HG03066 (cell line): ENCODE measurements around the gene GABBR2.

Experiments used
- ATAC-seq: cut with Tn5 transposase; IDR thresholded peaks from one replicate; pipeline ENCODE4 v1.9.1; 2021; ENCODE audit warnings: low read depth; ENCODE audit not compliant: unreplicated experiment

The GABBR2 gene

GRCh38 chr9:98708933-98709911, at the start of gene GABBR2:
Gene GABBR2, minus strand, starts transcription at chr9:98708935. Its CDS starts 198 bp downstream, at chr9:98708737.
- no peak for ATAC-seq

GRCh38 chr9:98755006-98755618, 46.4 kb upstream of the GABBR2 start:
- no peak for ATAC-seq

GRCh38 chr9:98751210-98751609, 42.5 kb upstream of the GABBR2 start:
- ATAC-seq, result no peak

- no peak for ATAC-seq
These were observed 41.8 kb upstream of the GABBR2 start for GRCh38 chr9:98750364-98751060.

- ATAC-seq, result no peak
These were observed 38.7 kb upstream of the GABBR2 start for GRCh38 chr9:98747476-98747875.

- no peak for ATAC-seq
These were observed 36.7 kb upstream of the GABBR2 start for GRCh38 chr9:98745470-98745869.

GRCh38 chr9:98743818-98744611, 35.3 kb upstream of the GABBR2 start:
- ATAC-seq, result no peak

- no peak for ATAC-seq
These were observed 34.6 kb upstream of the GABBR2 start for GRCh38 chr9:98743329-98743728.

- ATAC-seq, result no peak
These were observed 33.9 kb upstream of the GABBR2 start for GRCh38 chr9:98742325-98743280.

- no peak for ATAC-seq
These were observed 31.6 kb upstream of the GABBR2 start for GRCh38 chr9:98740226-98740881.

GRCh38 chr9:98738741-98739140, 30.0 kb upstream of the GABBR2 start:
- ATAC-seq, result no peak

- ATAC-seq, result no peak
These were observed 27.5 kb upstream of the GABBR2 start for GRCh38 chr9:98736226-98736625.

GRCh38 chr9:98732801-98733200, 24.1 kb upstream of the GABBR2 start:
- ATAC-seq, result no peak

GRCh38 chr9:98732091-98732490, 23.4 kb upstream of the GABBR2 start:
- no peak for ATAC-seq

GRCh38 chr9:98730871-98731270, 22.1 kb upstream of the GABBR2 start:
- ATAC-seq, result no peak

- no peak for ATAC-seq
These were observed 19.8 kb upstream of the GABBR2 start for GRCh38 chr9:98728500-98728899.

GRCh38 chr9:98727428-98727827, 18.7 kb upstream of the GABBR2 start:
- ATAC-seq, result no peak

- no peak for ATAC-seq
These were observed 18.0 kb upstream of the GABBR2 start for GRCh38 chr9:98726735-98727134.
